GM23248 (cell line): ENCODE results near the gene CREB5. TPM values are rescaled to one million over a fixed set of nuclear protein-coding genes. Genes with fewer than 3 reads are reported as not detected.

Source experiments
- DNase-seq: peaks from one replicate; pipeline ENCODE4 v3.0.0-alpha.2; 2015
- H2AFZ ChIP-seq: fragments of 200-600 bp; sonication (generic); 2 replicates; pipeline ENCODE4 v1.6.1; 2016; ENCODE audit warnings: antibody characterized with exemption
- H3F3A ChIP-seq: fragments of 200-600 bp; sonication (generic); 2 replicates; pipeline ENCODE4 v1.6.1; 2016; ENCODE audit warnings: mild to moderate bottlenecking, antibody characterized with exemption, mixed run types; ENCODE audit not compliant: insufficient read depth
- H3K27ac ChIP-seq: fragments of 200-600 bp; sonication (generic); 2 replicates; pipeline ENCODE4 v1.5.1; 2016; ENCODE audit warnings: mild to moderate bottlenecking
- H3K27me3 ChIP-seq: fragments of 200-600 bp; sonication (generic); replicated peaks from 2 replicates; pipeline ENCODE4 v1.6.1; 2016; ENCODE audit warnings: mild to moderate bottlenecking; ENCODE audit not compliant: insufficient read depth
- H3K36me3 ChIP-seq: fragments of 200-600 bp; sonication (generic); 2 replicates; pipeline ENCODE4 v1.6.1; 2016; ENCODE audit warnings: low read depth, mild to moderate bottlenecking
- H3K4me1 ChIP-seq: fragments of 200-600 bp; sonication (generic); 2 replicates; pipeline ENCODE4 v1.6.1; 2016; ENCODE audit warnings: mild to moderate bottlenecking; ENCODE audit not compliant: insufficient read depth
- H3K4me2 ChIP-seq: fragments of 200-600 bp; sonication (generic); one replicate; pipeline ENCODE4 v1.6.1; 2016; ENCODE audit warnings: mild to moderate bottlenecking; ENCODE audit not compliant: unreplicated experiment
- H3K4me3 ChIP-seq: fragments of 200-600 bp; sonication (generic); 2 replicates; pipeline ENCODE4 v1.5.1; 2016; ENCODE audit warnings: mild to moderate bottlenecking
- H3K79me2 ChIP-seq: fragments of 200-600 bp; sonication (generic); 2 replicates; pipeline ENCODE4 v1.6.1; 2016; ENCODE audit warnings: mild to moderate bottlenecking; ENCODE audit not compliant: insufficient read depth
- H3K9ac ChIP-seq: fragments of 200-600 bp; sonication (generic); 2 replicates; pipeline ENCODE4 v1.6.1; 2016; ENCODE audit warnings: mild to moderate bottlenecking
- H3K9me2 ChIP-seq: fragments of 200-600 bp; sonication (generic); 2 replicates; pipeline ENCODE4 v1.6.1; 2016; ENCODE audit warnings: mixed run types, mild to moderate bottlenecking, moderate library complexity; ENCODE audit not compliant: insufficient read depth
- H3K9me3 ChIP-seq: fragments of 200-600 bp; sonication (generic); one replicate; pipeline ENCODE4 v1.6.1; 2017; ENCODE audit warnings: low read depth
- H4K20me1 ChIP-seq: fragments of 200-600 bp; sonication (generic); 2 replicates; pipeline ENCODE4 v1.6.0; 2016; ENCODE audit not compliant: insufficient read depth
- EZH2 ChIP-seq: fragments of 200-600 bp; sonication (generic); IDR thresholded peaks from 2 replicates; pipeline ENCODE4 v1.6.1; 2018; ENCODE audit warnings: antibody characterized with exemption, mild to moderate bottlenecking; ENCODE audit not compliant: insufficient read depth, poor library complexity, severe bottlenecking
- EZH2phosphoT487 ChIP-seq: fragments of 200-600 bp; sonication (generic); IDR thresholded peaks from 2 replicates; pipeline ENCODE4 v1.6.1; 2018; ENCODE audit warnings: antibody characterized with exemption, moderate library complexity, mild to moderate bottlenecking, low read depth; ENCODE audit not compliant: insufficient read depth
- WGBS, 2 experiments: methylation state at CpG; one replicate each; pipeline ENCODE4 v1.1.6; 2015 to 2017; ENCODE audit warnings: low lambda C conversion rate in 2 of 2, low coverage in 1 of 2; ENCODE audit errors: missing lambda C conversion rate in 2 of 2; 5-methylcytosine and 5-hydroxymethylcytosine counted together
- in situ Hi-C: fragments of 300-500 bp; cut with MboI; formaldehyde crosslinking; loops from 2 replicates; pipeline ENCODE4 v1.15.0; 2020
- polyA plus RNA-seq: library from polyadenylated mRNA; unstranded; fragments of >200 nt; fragmentation: Nextera tagmentation; extraction: Ambion mirVana; gene quantifications from 2 replicates; pipeline ENCODE4 v1.2.1, GENCODE V29; 2016
- total RNA-seq: library from RNA; depleted of rRNA; stranded (reverse); fragments of >200 nt; shearing (Covaris generic); gene quantifications from 2 replicates; pipeline ENCODE4 v1.2.3, GENCODE V29; 2014; rRNA removed

CREB5 gene, protein sequence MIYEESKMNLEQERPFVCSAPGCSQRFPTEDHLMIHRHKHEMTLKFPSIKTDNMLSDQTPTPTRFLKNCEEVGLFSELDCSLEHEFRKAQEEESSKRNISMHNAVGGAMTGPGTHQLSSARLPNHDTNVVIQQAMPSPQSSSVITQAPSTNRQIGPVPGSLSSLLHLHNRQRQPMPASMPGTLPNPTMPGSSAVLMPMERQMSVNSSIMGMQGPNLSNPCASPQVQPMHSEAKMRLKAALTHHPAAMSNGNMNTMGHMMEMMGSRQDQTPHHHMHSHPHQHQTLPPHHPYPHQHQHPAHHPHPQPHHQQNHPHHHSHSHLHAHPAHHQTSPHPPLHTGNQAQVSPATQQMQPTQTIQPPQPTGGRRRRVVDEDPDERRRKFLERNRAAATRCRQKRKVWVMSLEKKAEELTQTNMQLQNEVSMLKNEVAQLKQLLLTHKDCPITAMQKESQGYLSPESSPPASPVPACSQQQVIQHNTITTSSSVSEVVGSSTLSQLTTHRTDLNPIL
- total RNA-seq (13.6 and 14.8 TPM in 2 replicates), polyA plus RNA-seq (15.2 and 19.2 TPM in 2 replicates)

DNA sequence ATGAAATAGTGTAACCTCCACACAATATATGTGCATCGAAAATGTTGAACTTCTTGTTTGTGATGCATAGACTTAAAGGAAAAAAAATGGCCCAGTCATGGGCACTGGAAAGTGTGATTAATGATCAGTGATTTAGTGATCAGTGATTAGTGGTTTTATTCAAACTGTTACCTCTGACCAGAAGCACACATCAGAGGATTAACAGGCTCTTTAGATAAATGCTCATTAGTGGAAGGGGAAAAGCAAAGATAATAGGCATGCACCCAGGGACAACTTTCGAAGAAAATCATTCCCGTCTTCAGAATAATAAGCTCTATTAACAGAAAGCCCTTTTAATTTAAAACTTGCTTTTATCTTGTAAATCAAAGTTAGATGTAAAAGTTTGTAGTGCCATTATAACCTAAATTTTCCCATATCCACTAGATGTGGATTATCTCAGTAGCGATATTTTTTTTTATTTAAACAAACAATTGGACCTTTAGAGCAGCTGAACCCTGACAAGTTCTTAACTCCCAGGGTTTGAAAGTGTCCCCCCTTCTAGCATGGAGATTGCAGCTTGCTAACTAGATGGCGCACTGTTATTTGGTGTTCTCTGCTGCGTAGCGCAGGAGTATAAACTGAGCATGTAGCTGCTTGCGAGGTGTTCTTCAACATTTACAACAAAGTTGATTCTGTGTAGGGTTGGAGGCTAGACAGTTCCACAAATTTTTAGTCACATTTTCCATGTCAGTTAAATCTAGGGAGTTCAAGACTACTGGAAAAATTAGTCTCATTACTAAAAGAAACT lies at the start of gene CREB5:
TSS of gene CREB5 (plus strand) at position 643 of the 787 bp plus-strand sequence. CDS start 397 bp downstream, outside the sequence.
- Histone ChIP-seq H3K27ac (no peak within 1 kb of the TSS), H3F3A (peaks cover 16% of the 10 kb centered on the region), H3K27me3 (no peaks in the 10 kb centered on the region), H3K79me2 (peaks cover 27% of the 10 kb centered on the region; the same call in 1 of the 2 replicates), H4K20me1 (no peaks in the 10 kb centered on the region), H3K9ac (peak within 1 kb of the TSS; percentile 96), H3K36me3 (no peaks in the 10 kb centered on the region), H3K4me1 (peaks cover 20% of the 10 kb centered on the region), H3K9me3 (no peaks in the 10 kb centered on the region), H3K4me2 (peak within 1 kb of the TSS; percentile 98), H3K4me3 (peak within 1 kb of the TSS; percentile 85; the same call in 1 of the 2 replicates), H3K9me2 (no peaks in the 10 kb centered on the region), H2AFZ (no peak within 1 kb of the TSS)
- no peak for DNase-seq
- TF ChIP-seq EZH2 = no peak
- no peak for TF ChIP-seq EZH2phosphoT487
- in situ Hi-C loops = no loop called here
- 90 to 98% methylated on average over 8 of the region's 8 CpGs for WGBS, 2 experiments

GRCh38 chr7:28362812-28363211 lies 49.5 kb upstream of the CREB5 start:
- no peaks in the 10 kb centered on the region for H3K79me2 ChIP-seq
- peaks cover 26% of the 10 kb centered on the region for H3K4me1 ChIP-seq
- no peaks in the 10 kb centered on the region for H4K20me1 ChIP-seq
- no peaks in the 10 kb centered on the region for H3K36me3 ChIP-seq
- H3K27ac ChIP-seq = no peak overlapping the region
- peaks cover 19% of the 10 kb centered on the region for H3F3A ChIP-seq
- DNase-seq = peak; percentile 16
- no peaks in the 10 kb centered on the region for H3K9me3 ChIP-seq
- H3K9ac ChIP-seq = no peak overlapping the region
- H3K4me3 ChIP-seq = no peak overlapping the region
- TF ChIP-seq EZH2 (no peak), EZH2phosphoT487 (no peak)
- H3K27me3 ChIP-seq = no peaks in the 10 kb centered on the region
- H3K9me2 ChIP-seq = no peaks in the 10 kb centered on the region; the same call in 1 of the 2 replicates
- no peak overlapping the region for H2AFZ ChIP-seq
- no peak overlapping the region for H3K4me2 ChIP-seq
- in situ Hi-C loops = no loop called here

DNA sequence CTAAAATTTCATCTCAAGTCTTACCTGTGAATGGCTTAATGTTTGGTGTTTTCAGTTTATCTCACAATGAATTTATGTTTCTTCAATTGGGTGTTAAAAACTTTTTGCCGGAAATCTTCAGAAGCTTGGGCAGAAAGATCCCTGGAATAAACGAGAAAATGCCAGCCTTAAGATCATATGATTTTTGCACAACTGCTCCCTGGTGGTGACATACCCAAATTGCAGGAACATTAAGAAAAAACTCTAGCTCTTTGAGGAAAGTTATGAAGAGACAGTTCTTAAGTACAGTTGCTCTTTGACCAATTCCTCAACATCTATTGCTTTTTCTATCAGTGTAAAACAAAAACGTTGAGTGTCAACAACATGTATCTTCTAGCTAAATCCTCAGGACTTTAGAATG lies 48.2 kb upstream of the CREB5 start:
- peaks cover 16% of the 10 kb centered on the region for H3K4me1 ChIP-seq
- no peak for DNase-seq
- H3K9me3 ChIP-seq = no peaks in the 10 kb centered on the region
- no peak overlapping the region for H3K9ac ChIP-seq
- no peak overlapping the region for H2AFZ ChIP-seq
- no peaks in the 10 kb centered on the region for H3K36me3 ChIP-seq
- H4K20me1 ChIP-seq = no peaks in the 10 kb centered on the region
- no peak overlapping the region for H3K27ac ChIP-seq
- TF ChIP-seq EZH2phosphoT487 (no peak), EZH2 (no peak)
- no peak overlapping the region for H3K4me3 ChIP-seq
- no peaks in the 10 kb centered on the region; the same call in 1 of the 2 replicates for H3K9me2 ChIP-seq
- no peak overlapping the region for H3K4me2 ChIP-seq
- H3F3A ChIP-seq = peaks cover 14% of the 10 kb centered on the region
- no peaks in the 10 kb centered on the region for H3K79me2 ChIP-seq
- WGBS, 2 experiments = 77 to 80% methylated on average over 3 of the region's 3 CpGs
- H3K27me3 ChIP-seq = no peaks in the 10 kb centered on the region
- in situ Hi-C loops = no loop called here

GRCh38 chr7:28369523-28369922 lies 42.8 kb upstream of the CREB5 start:
- Histone ChIP-seq H3K9me2 (no peaks in the 10 kb centered on the region), H4K20me1 (no peaks in the 10 kb centered on the region), H3K4me2 (no peak overlapping the region), H3K36me3 (no peaks in the 10 kb centered on the region), H3K9me3 (no peaks in the 10 kb centered on the region), H3K27ac (no peak overlapping the region), H3K79me2 (no peaks in the 10 kb centered on the region), H2AFZ (no peak overlapping the region), H3K27me3 (no peaks in the 10 kb centered on the region), H3F3A (0 out of 2 replicates have a peak, but pooled peaks cover 5% of the 10 kb centered on the region), H3K4me1 (peaks cover 6% of the 10 kb centered on the region), H3K4me3 (no peak overlapping the region), H3K9ac (no peak overlapping the region)
- no peak for DNase-seq
- 83 to 84% methylated on average over 4 of the region's 4 CpGs for WGBS, 2 experiments
- TF ChIP-seq EZH2phosphoT487 (no peak), EZH2 (no peak)
- in situ Hi-C loops = no loop called here
